Tibial nerve (tissue), 3 donors: ENCODE data around the gene SP140L.

Source experiments
- EP300 ChIP-seq, 2 donors: sonication (generic); formaldehyde crosslinking; IDR thresholded peaks; one replicate each; pipeline ENCODE4 v1.6.1; 2017; ENCODE audit warnings: antibody characterized with exemption in 2 of 2, mild to moderate bottlenecking in 1 of 2
- POLR2A ChIP-seq, 2 donors: fragments of 450-650 bp; IDR thresholded peaks; one replicate each; pipeline ENCODE4 v1.6.1; 2017; ENCODE audit warnings: antibody characterized with exemption in 2 of 2, mild to moderate bottlenecking in 2 of 2, moderate library complexity in 2 of 2

- no peak for TF ChIP-seq EP300 (IDR thresholded peaks at IDR 0.05)
- TF ChIP-seq POLR2A (IDR thresholded peaks at IDR 0.05), result no peak
Measured at GRCh38 chr2:230383453-230383852, 56.5 kb downstream of the SP140L start.
